UCSD-AML1 (cell line): Measurements from ENCODE around the gene VAMP2.

Source experiments
- DNase-seq: peaks from one replicate; lab custom pipeline; 2025; ENCODE audit not compliant: unreplicated experiment; lab: John Stamatoyannopoulos, UW

The VAMP2 gene

GRCh38 chr17:8162233-8162996, at the start of gene VAMP2:
Gene VAMP2, minus strand, starts transcription at chr17:8162948. Its CDS starts 69 bp downstream, at chr17:8162879.
- peak; percentile 79 for DNase-seq

DNA sequence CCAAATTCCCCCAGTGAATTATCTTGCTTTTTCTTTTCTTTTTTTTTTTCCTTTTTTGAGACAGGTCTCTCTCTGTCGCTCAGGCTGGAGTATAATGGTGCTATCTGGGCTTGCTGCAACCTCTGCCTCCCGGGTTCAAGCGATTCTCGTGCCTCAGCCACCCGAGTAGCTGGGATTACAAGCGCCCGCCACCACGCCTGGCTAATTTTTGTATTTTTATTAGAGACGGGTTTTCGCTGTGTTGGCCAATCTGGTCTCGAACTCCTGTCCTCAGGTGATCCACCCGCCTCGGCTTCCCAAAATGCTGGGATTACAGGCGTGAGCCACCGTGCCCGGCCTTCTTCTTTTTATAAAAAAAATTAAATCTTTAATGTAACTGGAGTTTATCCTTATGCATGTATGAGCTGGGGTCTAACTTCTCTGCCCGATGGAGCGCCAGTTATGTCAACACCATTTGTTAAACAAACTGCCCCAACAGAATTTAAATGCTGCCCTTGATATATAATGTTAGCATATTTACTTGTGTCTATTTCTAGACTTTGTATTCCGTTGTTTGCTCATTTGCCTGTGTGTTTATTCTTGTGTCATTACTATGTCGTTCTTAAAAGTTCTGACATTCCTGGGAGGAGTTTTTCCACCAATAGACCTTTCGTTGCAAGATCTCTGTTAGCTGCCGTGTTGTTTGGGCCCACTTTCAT, 48.2 kb upstream of the VAMP2 start:
- DNase-seq = no peak

- DNase-seq = peak; percentile 86
These were observed 47.4 kb upstream of the VAMP2 start, which contains the start of gene AURKB for GRCh38 chr17:8209907-8210760. Gene AURKB, minus strand, starts transcription at chr17:8210575. Its CDS starts 351 bp downstream, at chr17:8210224.

DNA sequence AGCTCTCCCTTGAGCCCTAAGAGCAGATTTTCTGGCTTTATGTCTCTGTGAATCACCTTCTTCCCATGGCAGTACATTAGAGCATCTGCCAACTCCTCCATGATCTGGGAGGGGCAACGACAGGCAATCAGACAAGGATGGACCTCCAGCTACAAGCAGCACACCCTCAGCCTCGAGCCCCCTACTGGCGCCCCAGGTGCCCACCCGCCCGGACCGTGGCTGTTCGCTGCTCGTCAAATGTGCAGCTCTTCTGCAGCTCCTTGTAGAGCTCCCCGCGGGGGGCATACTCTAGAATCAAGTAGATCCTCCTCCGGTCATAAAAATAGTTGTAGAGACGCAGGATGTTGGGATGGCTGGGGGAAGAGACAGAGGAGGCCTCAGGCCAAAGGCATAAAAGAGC, 43.8 kb upstream of the VAMP2 start:
- no peak for DNase-seq

DNA sequence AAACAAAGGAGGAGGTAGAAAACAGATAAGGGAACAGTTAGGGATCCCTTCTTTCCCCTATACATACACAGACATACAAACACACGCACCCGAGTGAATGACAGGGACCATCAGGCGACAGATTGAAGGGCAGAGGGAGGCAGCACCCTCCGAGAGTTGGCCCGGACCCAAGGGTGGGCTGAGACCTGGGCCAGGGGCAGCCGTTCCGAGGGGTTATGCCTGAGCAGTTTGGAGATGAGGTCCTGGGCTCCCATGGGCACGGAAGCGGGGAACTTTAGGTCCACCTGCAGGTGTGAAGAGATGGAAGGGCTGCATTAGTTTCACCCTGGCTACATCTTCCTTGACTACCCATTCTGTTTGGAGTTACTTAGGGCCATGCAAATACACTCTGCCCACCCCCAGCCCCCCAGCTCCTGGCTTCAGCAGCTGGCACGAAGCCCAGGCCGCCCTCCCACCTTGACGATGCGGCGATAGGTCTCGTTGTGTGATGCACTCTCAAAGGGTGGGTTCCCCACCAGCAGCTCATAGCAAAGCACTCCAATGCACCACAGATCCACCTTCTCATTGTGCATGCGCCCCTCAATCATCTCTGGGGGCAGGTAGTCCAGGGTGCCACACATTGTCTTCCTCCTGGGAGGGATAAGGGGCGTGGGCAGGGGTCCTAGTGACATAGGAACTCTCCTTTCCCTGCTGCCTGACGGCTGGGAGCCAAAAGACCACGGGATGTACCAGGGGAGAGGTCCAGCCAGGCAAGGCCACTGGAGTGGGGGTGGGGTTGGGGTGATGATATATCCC, 42.2 kb upstream of the VAMP2 start:
- no peak for DNase-seq

DNA sequence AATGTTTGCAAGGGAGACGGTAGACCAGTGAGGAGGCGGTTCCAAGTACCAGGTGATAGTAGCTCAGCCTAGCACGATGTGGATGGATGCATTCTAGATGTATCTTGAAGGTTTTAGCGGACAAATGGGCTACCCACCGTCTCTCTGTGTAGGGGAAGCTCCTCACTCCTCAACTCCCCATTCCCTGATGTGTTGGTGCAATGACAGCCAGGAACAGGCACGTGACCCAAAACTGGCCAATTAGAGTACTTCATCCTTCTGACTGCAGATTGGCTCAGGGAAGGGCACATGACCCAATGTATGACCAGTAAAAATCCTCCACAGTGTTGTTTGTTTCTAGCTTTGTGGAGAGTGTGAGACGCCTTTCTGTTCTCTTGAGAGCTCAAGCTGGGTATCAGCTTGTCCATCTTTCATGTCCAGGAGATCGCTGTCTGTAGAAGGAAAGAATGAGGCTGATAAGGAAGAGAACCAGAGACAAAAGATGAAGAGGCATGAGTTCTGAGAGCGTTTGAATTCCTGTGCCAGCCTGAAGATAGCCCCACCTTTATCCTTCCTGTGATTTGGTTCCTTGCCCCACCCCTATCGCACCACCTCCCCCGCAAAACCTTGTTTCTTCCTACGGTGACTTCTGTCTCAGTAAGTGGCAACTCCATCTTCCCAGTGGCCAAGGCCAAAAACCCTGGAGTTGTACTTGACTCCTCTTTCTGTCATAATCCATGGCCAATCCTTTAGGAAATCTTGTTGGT, 29.5 kb upstream of the VAMP2 start:
- no peak for DNase-seq

DNA sequence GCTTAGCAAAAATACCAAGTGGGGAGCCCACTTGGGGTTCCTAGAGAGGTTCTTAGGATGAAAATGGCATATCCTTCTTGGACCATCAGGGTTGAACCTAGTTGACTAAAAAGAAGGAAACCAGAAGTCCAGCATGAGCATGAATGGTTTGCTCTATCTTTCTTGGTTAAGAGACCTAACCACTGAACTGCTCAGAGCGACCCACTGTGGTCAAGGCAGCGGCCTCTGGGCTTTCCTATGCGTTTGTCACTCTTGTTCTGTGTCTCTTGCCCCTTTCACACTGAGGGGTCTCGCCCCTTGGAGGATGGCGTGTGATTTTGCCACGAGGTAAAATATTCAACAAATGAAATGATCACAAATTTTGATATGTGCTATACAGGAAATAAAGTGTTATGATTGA, 27.8 kb upstream of the VAMP2 start:
- DNase-seq = no peak

- DNase-seq = peak; percentile 92
These were observed 27.1 kb upstream of the VAMP2 start, which contains the start of gene BORCS6 for GRCh38 chr17:8189711-8190477. Gene BORCS6, minus strand, starts transcription at chr17:8190180. Its CDS starts 40 bp downstream, at chr17:8190140.

GRCh38 chr17:8189041-8189710, 26.4 kb upstream of the VAMP2 start:
- no peak for DNase-seq

- DNase-seq = no peak
These were observed 25.6 kb upstream of the VAMP2 start for GRCh38 chr17:8188263-8188839.

GRCh38 chr17:8187517-8188262, 24.9 kb upstream of the VAMP2 start:
- peak; percentile 93 for DNase-seq

DNA sequence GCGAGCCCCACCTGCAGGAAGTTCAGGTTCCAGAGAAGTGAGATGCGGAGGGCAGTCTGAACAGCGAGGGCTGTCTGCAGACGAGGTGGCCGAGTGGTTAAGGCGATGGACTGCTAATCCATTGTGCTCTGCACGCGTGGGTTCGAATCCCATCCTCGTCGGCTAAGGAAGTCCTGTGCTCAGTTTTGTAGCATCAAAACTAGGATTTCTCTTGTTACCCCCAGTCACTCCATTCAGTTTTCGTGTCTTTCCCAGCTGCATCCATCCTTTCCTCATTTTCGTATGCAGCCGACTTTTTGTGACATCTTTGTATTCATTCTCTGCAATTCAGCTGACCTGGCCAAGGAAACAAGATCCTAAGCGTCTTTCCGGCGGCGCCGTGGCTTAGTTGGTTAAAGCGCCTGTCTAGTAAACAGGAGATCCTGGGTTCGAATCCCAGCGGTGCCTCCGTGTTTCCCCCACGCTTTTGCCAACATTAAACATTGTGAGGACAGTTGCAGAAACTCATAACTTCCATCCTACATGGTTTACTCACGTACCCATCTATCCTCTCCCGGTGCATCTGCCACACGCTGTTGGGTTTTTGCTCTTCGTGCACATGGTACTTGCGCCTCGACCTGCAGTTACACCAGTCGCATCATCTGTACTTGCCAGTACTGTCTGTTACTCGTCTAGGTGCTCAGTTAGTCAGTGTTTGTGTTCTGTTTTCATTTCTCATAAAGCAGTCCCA, 24.2 kb upstream of the VAMP2 start:
- peak; percentile 94 for DNase-seq

DNA sequence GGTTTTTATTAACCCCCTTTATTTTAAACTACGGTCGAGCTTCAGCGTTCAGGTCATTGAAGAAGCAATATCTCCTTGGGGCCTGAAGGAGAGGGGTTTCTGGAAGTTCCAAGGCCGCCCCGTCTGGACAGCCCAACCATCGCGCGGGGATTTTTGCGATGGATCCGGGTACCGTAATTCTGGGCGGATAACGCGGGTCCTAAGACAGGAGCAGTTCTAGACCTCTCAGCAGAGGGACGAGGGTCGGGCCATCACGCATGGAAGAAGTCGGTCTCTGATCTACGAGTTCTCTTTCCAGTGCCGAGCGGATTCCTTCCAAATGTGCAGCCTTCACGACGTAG, 23.7 kb upstream of the VAMP2 start:
- DNase-seq = no peak

- peak; percentile 87 for DNase-seq
These were observed 23.1 kb upstream of the VAMP2 start for GRCh38 chr17:8185582-8186445.

- DNase-seq = no peak
These were observed 14.4 kb upstream of the VAMP2 start for GRCh38 chr17:8176998-8177731.
